Trophoblast cell (in vitro differentiated cells and primary cell): ENCODE measurements around the gene EYS.

Source experiments
- DNase-seq, 2 donors: peaks; one replicate each; pipeline ENCODE4 v3.0.0-alpha.2; 2016
- H2AFZ ChIP-seq: 2 replicates; pipeline ENCODE4 v1.6.1; 2013; ENCODE audit warnings: low read length, moderate library complexity, mild to moderate bottlenecking; ENCODE audit not compliant: insufficient read depth, poor library complexity
- H2AK5ac ChIP-seq: 2 replicates; pipeline ENCODE4 v1.6.1; 2013; ENCODE audit warnings: mild to moderate bottlenecking, low read length
- H2BK120ac ChIP-seq: 2 replicates; pipeline ENCODE4 v1.6.1; 2013; ENCODE audit warnings: low read length, mild to moderate bottlenecking, moderate library complexity; ENCODE audit not compliant: insufficient read depth, poor library complexity
- H2BK12ac ChIP-seq: 2 replicates; pipeline ENCODE4 v1.6.1; 2013; ENCODE audit warnings: mild to moderate bottlenecking, low read length, moderate library complexity
- H2BK5ac ChIP-seq: 2 replicates; pipeline ENCODE4 v1.6.1; 2013; ENCODE audit warnings: low read length, low read depth, moderate library complexity, mild to moderate bottlenecking; ENCODE audit not compliant: poor library complexity
- H3K14ac ChIP-seq: 2 replicates; pipeline ENCODE4 v1.6.1; 2013; ENCODE audit warnings: mild to moderate bottlenecking, low read length
- H3K18ac ChIP-seq: 2 replicates; pipeline ENCODE4 v1.6.1; 2013; ENCODE audit warnings: mild to moderate bottlenecking, low read length
- H3K23ac ChIP-seq: 2 replicates; pipeline ENCODE4 v1.6.1; 2013; ENCODE audit warnings: low read length
- H3K27ac ChIP-seq: 2 replicates; pipeline ENCODE4 v1.5.1; 2013; ENCODE audit warnings: low read depth, mild to moderate bottlenecking, inconsistent platforms, low read length, moderate library complexity
- H3K27me3 ChIP-seq: 2 replicates; pipeline ENCODE4 v1.6.1; 2013; ENCODE audit warnings: inconsistent platforms, mild to moderate bottlenecking, low read length, moderate library complexity; ENCODE audit not compliant: insufficient read depth
- H3K36me3 ChIP-seq, 2 experiments: 1 replicate in 1 of 2; 2 replicates in 1 of 2; pipeline ENCODE4 v1.6.1; 2013; ENCODE audit warnings: low read length in 2 of 2, mild to moderate bottlenecking in 2 of 2, moderate library complexity in 1 of 2; ENCODE audit not compliant: insufficient read depth in 2 of 2, control insufficient read depth in 1 of 2
- H3K4ac ChIP-seq: 2 replicates; pipeline ENCODE4 v1.6.1; 2013; ENCODE audit warnings: low read depth, mild to moderate bottlenecking, low read length, moderate library complexity
- H3K4me1 ChIP-seq, 2 experiments: 1 replicate in 1 of 2; 2 replicates in 1 of 2; pipeline ENCODE4 v1.6.1; 2013; ENCODE audit warnings: low read length in 2 of 2, mild to moderate bottlenecking in 2 of 2, moderate library complexity in 1 of 2; ENCODE audit not compliant: insufficient read depth in 2 of 2, control insufficient read depth in 1 of 2
- H3K4me2 ChIP-seq: 2 replicates; pipeline ENCODE4 v1.6.1; 2013; ENCODE audit warnings: inconsistent platforms, mild to moderate bottlenecking, low read length, moderate library complexity
- H3K4me3 ChIP-seq: 2 replicates; pipeline ENCODE4 v1.5.1; 2013; ENCODE audit warnings: mild to moderate bottlenecking, low read depth, low read length, inconsistent platforms
- H3K79me1 ChIP-seq: one replicate; pipeline ENCODE4 v1.6.1; 2013; ENCODE audit warnings: low read length
- H3K79me2 ChIP-seq: 2 replicates; pipeline ENCODE4 v1.6.1; 2013; ENCODE audit warnings: low read length, mild to moderate bottlenecking; ENCODE audit not compliant: control insufficient read depth, insufficient read depth, poor library complexity
- H3K9ac ChIP-seq: 2 replicates; pipeline ENCODE4 v1.6.1; 2013; ENCODE audit warnings: mild to moderate bottlenecking, low read length
- H3K9me3 ChIP-seq: 2 replicates; pipeline ENCODE4 v1.6.1; 2013; ENCODE audit warnings: low read depth, mild to moderate bottlenecking, control low read depth, inconsistent platforms, low read length; ENCODE audit not compliant: insufficient read depth
- H4K12ac ChIP-seq: 2 replicates; pipeline ENCODE4 v1.6.1; 2013; ENCODE audit warnings: low read depth, mild to moderate bottlenecking, low read length, moderate library complexity
- H4K8ac ChIP-seq: 2 replicates; pipeline ENCODE4 v1.6.1; 2013; ENCODE audit warnings: low read depth, mild to moderate bottlenecking, low read length, moderate library complexity
- H4K91ac ChIP-seq: one replicate; pipeline ENCODE4 v1.6.1; 2013; ENCODE audit warnings: low read depth, mild to moderate bottlenecking, low read length, moderate library complexity
- WGBS: extraction: QIAGEN DNeasy Blood & Tissue Kit; methylation state at CpG from one replicate; pipeline ENCODE4 v1.1.7; 2013; ENCODE audit warnings: missing lambda C conversion rate; ENCODE audit not compliant: insufficient read length, insufficient coverage; ENCODE audit errors: extremely low coverage; 5-methylcytosine and 5-hydroxymethylcytosine counted together

Gene EYS

DNA sequence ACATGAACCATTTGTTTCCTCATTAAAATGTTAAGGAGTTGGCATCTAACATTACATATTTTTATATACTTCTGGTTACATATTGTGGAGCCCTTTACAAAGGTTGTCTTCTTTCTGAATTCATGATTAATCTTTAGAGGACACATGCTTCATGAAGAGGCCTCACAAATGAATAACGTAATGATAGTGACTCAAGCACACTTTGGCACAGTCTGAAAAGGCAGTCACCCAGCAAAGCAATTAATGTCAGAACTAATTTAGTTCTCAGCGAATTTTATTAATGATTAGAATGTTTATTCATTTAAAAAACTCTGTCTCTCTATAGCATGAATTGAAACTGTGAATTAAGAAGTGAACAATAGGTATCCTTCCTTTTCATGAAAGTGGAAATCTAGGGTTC lies 1217.3 kb downstream of the EYS start:
- Histone ChIP-seq H3K4me1 (no peaks in the 10 kb centered on the region), H3K23ac (no peak overlapping the region), H2BK12ac (no peak overlapping the region), H3K14ac (no peak overlapping the region), H3K79me1 (no peaks in the 10 kb centered on the region), H2AFZ (no peak overlapping the region), H3K4me2 (no peak overlapping the region), H3K9me3 (no peaks in the 10 kb centered on the region), H2AK5ac (no peak overlapping the region), H3K36me3 (no peaks in the 10 kb centered on the region), H3K4ac (no peak overlapping the region), H3K9ac (no peak overlapping the region), H4K91ac (no peak overlapping the region), H2BK5ac (no peak overlapping the region), H4K12ac (no peak overlapping the region), H3K4me3 (no peak overlapping the region), H2BK120ac (no peak overlapping the region), H4K8ac (no peak overlapping the region), H3K27me3 (no peaks in the 10 kb centered on the region), H3K27ac (no peak overlapping the region), H3K79me2 (no peaks in the 10 kb centered on the region), H3K18ac (no peak overlapping the region)
- WGBS: no CpG with 5 or more reads among the region's 2 CpGs
- no peak for DNase-seq

DNA sequence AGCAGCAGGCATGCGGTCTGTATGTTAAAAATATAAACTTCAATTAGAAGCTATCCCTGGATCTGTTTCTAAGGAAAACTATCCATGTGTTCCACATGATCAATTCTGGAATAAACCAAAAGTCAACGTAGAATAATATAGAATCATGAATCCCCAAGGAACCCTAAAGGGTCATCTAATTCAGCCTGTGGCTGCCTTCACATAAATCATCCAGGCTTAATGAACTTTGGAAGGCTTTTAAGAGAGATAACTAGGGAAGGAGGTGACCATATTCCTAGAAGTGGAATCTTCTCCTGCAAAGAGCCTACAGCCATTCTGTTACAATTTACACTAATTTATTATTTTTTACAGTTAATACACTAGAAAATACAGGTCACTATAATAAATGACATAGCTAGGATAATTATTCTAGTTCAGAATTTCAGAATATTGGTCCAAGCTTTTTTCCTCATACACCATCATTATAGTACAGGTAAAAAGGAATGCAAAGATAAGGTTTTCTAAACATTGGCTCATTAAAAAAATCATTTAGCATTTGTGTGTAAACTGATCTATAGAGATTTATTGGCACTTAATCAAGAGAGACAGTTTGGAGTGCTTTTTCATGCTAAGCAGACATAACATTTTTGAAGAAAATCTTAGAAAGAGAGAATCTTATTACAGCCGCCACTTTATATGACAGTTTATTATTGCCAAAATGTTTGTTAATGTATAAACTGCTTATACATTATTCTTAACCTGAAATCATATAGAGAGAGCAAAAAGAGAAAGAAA lies 1220.3 kb downstream of the EYS start:
- no peak overlapping the region for H2BK5ac ChIP-seq
- WGBS: no CpG with 5 or more reads among the region's 3 CpGs

DNA sequence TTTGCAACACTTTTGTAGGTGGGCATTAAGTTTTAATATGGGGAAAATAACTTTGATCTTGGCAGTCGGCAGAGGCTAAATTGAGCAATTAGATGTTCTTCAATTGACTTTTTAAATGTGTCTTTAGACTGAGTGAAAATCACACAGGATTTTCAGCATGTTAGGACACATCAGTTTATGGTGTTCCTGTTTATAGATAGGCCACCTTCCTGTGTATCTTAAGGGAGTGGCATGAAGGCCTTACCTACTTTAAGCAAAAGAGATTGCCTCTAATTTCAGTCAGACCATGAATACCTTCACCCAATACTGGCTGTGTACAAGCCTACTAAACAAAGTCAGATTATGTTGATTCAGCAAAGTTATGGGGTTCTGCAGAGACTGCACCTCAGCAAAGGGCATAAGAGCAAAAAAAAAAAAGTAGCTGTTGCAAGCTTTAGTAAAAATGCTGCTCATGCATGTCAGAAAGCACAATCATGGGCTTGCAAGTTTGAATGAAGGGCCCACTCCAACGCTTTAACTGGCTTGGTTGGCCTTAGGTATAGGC lies 1223.0 kb downstream of the EYS start:
- Histone ChIP-seq H3K4ac (no peak overlapping the region), H2BK120ac (no peak overlapping the region), H2AFZ (no peak overlapping the region), H3K27ac (no peak overlapping the region), H3K18ac (no peak overlapping the region), H3K9ac (no peak overlapping the region), H3K4me1 (no peaks in the 10 kb centered on the region), H3K4me2 (no peak overlapping the region), H2AK5ac (no peak overlapping the region), H3K14ac (no peak overlapping the region), H3K79me1 (no peaks in the 10 kb centered on the region), H4K12ac (no peak overlapping the region), H4K91ac (no peak overlapping the region), H4K8ac (no peak overlapping the region), H3K4me3 (no peak overlapping the region), H3K23ac (no peak overlapping the region), H2BK5ac (no peak overlapping the region), H2BK12ac (no peak overlapping the region), H3K36me3 (no peaks in the 10 kb centered on the region), H3K9me3 (no peaks in the 10 kb centered on the region), H3K79me2 (no peaks in the 10 kb centered on the region), H3K27me3 (no peaks in the 10 kb centered on the region)
- WGBS: no CpG with 5 or more reads among the region's 2 CpGs
- no peak for DNase-seq

More for the DNA sequence above, 1220.3 kb downstream of the EYS start:
- no peaks in the 10 kb centered on the region for H3K4me1 ChIP-seq
- H3K4me3 ChIP-seq: no peak overlapping the region
- no peak overlapping the region for H4K8ac ChIP-seq
- no peak overlapping the region for H3K27ac ChIP-seq
- no peak overlapping the region for H3K4ac ChIP-seq
- H3K23ac ChIP-seq: no peak overlapping the region
- no peak overlapping the region for H2BK120ac ChIP-seq
- no peak overlapping the region for H2BK12ac ChIP-seq
- H2AFZ ChIP-seq: no peak overlapping the region
- H3K79me2 ChIP-seq: no peaks in the 10 kb centered on the region
- no peak overlapping the region for H4K91ac ChIP-seq
- H3K4me2 ChIP-seq: no peak overlapping the region
- no peak overlapping the region for H2AK5ac ChIP-seq
- H3K79me1 ChIP-seq: no peaks in the 10 kb centered on the region
- H3K27me3 ChIP-seq: no peaks in the 10 kb centered on the region
- H3K14ac ChIP-seq: no peak overlapping the region
- no peaks in the 10 kb centered on the region for H3K9me3 ChIP-seq
- no peaks in the 10 kb centered on the region for H3K36me3 ChIP-seq
- H3K18ac ChIP-seq: no peak overlapping the region
- no peak overlapping the region for H3K9ac ChIP-seq
- H4K12ac ChIP-seq: no peak overlapping the region
- DNase-seq: no peak

DNA sequence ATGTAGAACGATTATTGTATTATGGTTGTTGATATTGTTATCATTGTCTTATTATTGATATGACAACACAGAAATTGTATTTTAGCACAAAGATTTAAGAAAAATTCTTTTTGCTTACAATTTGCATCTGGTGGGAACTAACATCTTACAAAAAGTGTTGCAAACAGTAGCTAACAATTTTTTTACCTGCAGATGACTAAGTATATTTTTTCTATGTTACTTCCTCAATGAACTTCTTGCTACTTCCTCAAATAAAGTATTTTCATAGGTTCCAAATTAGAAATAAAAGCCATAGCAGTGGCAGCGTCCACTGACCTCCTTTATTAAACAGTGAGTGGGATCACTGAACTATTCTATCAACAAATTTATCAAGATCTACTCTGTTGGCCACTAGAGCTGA lies 1224.4 kb downstream of the EYS start:
- Histone ChIP-seq H2BK120ac (no peak overlapping the region), H3K27ac (no peak overlapping the region), H3K4me2 (no peak overlapping the region), H3K18ac (no peak overlapping the region), H2BK12ac (no peak overlapping the region), H4K91ac (no peak overlapping the region), H3K79me1 (no peaks in the 10 kb centered on the region), H3K4me3 (no peak overlapping the region), H4K8ac (no peak overlapping the region), H3K36me3 (no peaks in the 10 kb centered on the region), H4K12ac (no peak overlapping the region), H2AFZ (no peak overlapping the region), H3K27me3 (no peaks in the 10 kb centered on the region), H2BK5ac (no peak overlapping the region), H3K79me2 (no peaks in the 10 kb centered on the region), H3K4me1 (no peaks in the 10 kb centered on the region), H3K9ac (no peak overlapping the region), H2AK5ac (no peak overlapping the region), H3K4ac (no peak overlapping the region), H3K9me3 (no peaks in the 10 kb centered on the region), H3K23ac (no peak overlapping the region), H3K14ac (no peak overlapping the region)
- DNase-seq: no peak
- WGBS: no CpG with 5 or more reads among the region's 2 CpGs
